H1 (cell line): ENCODE results near the gene ATP6V1F. TPM values are rescaled to one million over a fixed set of nuclear protein-coding genes. Genes with fewer than 3 reads are reported as not detected.

Source experiments
- CTCF ChIA-PET: fragments of 300-600 bp; sonication (Branson Sonifier 250); formaldehyde crosslinking; loops from one replicate; lab custom pipeline; 2021; ENCODE audit not compliant: partially characterized antibody; lab: Charles Lee
- POLR2A ChIA-PET: fragments of 300-600 bp; sonication (Branson Sonifier 250); formaldehyde crosslinking; loops from one replicate; lab custom pipeline; 2021; ENCODE audit warnings: inconsistent platforms; ENCODE audit not compliant: partially characterized antibody; lab: Charles Lee
- DNase-seq, 2 experiments: peaks; one replicate each; pipeline versions ENCODE4 v3.0.0 to v3.0.0-alpha.2; 2010 to 2022; ENCODE audit warnings: low spot score in 2 of 2, low read depth in 1 of 2, mixed read lengths in 1 of 2
- FAIRE-seq: peaks from 2 replicates; lab custom pipeline; 2011; peaks lifted over from hg19 to GRCh38; lab: Jason Lieb, UNC
- H2AFZ ChIP-seq: 2 replicates; pipeline ENCODE4 v1.8.1; 2012; ENCODE audit warnings: low read length, inconsistent platforms
- H2AK5ac ChIP-seq: 2 replicates; pipeline ENCODE4 v1.6.1; 2013; ENCODE audit warnings: low read depth, low read length
- H2BK120ac ChIP-seq: replicated peaks from 2 replicates; pipeline ENCODE3; 2013; ENCODE audit warnings: low read depth, low read length, inconsistent platforms
- H2BK12ac ChIP-seq: 2 replicates; pipeline ENCODE4 v1.6.1; 2013; ENCODE audit warnings: low read depth, low read length
- H2BK15ac ChIP-seq: 2 replicates; pipeline ENCODE4 v1.6.1; 2013; ENCODE audit warnings: low read length
- H2BK20ac ChIP-seq: 2 replicates; pipeline ENCODE4 v1.6.1; 2013; ENCODE audit warnings: low read length
- H2BK5ac ChIP-seq: 2 replicates; pipeline ENCODE4 v1.6.1; 2013; ENCODE audit warnings: low read depth, low read length
- H3K14ac ChIP-seq: 2 replicates; pipeline ENCODE4 v1.6.1; 2013; ENCODE audit warnings: inconsistent platforms; ENCODE audit not compliant: insufficient read length
- H3K18ac ChIP-seq: 2 replicates; pipeline ENCODE4 v1.6.1; 2013; ENCODE audit warnings: low read length; ENCODE audit errors: extremely low read depth
- H3K23ac ChIP-seq: 2 replicates; pipeline ENCODE4 v1.6.1; 2013; ENCODE audit warnings: inconsistent platforms; ENCODE audit not compliant: insufficient read length
- H3K23me2 ChIP-seq: 2 replicates; pipeline ENCODE4 v1.6.1; 2013; ENCODE audit warnings: low read depth, low read length
- H3K27ac ChIP-seq: 2 replicates; pipeline ENCODE4 v1.6.1; 2011; ENCODE audit warnings: low read depth, low read length, inconsistent platforms
- H3K27me3 ChIP-seq, 4 experiments: replicated peaks in 1 of 4; 1 replicate in 1 of 4; 2 replicates in 3 of 4; pipeline versions ENCODE4 v1.6.1 to v1.8.1; 2011 to 2013; ENCODE audit warnings: low read length in 3 of 4, mild to moderate bottlenecking in 3 of 4, inconsistent platforms in 2 of 4, mixed read lengths in 2 of 4, moderate library complexity in 1 of 4; ENCODE audit not compliant: control insufficient read depth in 3 of 4, insufficient read depth in 3 of 4; ENCODE audit errors: extremely low read depth in 1 of 4
- H3K36me3 ChIP-seq, 4 experiments: 2 replicates each; pipeline versions ENCODE4 v1.6.1 to v1.8.1; 2011 to 2013; ENCODE audit warnings: mild to moderate bottlenecking in 4 of 4, low read length in 3 of 4, moderate library complexity in 2 of 4, control low read depth in 1 of 4, inconsistent platforms in 1 of 4; ENCODE audit not compliant: insufficient read depth in 4 of 4, control insufficient read depth in 2 of 4
- H3K4ac ChIP-seq: replicated peaks from 2 replicates; pipeline ENCODE3; 2013; ENCODE audit warnings: low read length, low read depth, mixed read lengths, inconsistent platforms; ENCODE audit not compliant: insufficient read length
- H3K4me1 ChIP-seq, 4 experiments: replicated peaks in 1 of 4; 1 replicate in 1 of 4; 2 replicates in 3 of 4; pipeline versions ENCODE4 v1.6.1 to v1.8.1; 2011 to 2013; ENCODE audit warnings: low read length in 3 of 4, inconsistent platforms in 2 of 4, mixed read lengths in 1 of 4; ENCODE audit not compliant: insufficient read depth in 4 of 4, control insufficient read depth in 3 of 4
- H3K4me2 ChIP-seq, 2 experiments: 2 replicates each; pipeline versions ENCODE4 v1.6.1 to v1.8.1; 2011 to 2013; ENCODE audit warnings: low read depth in 2 of 2, low read length in 2 of 2, control low read depth in 1 of 2, inconsistent platforms in 1 of 2, mild to moderate bottlenecking in 1 of 2; ENCODE audit not compliant: insufficient read depth in 1 of 2
- H3K4me3 ChIP-seq, 4 experiments: fragments of 200-600, 300-600 bp in 1 of 4; sonication (generic), shearing (Covaris generic), sonication (Bioruptor Twin) in 1 of 4; 2 replicates each; pipeline versions ENCODE4 v1.5.1 to v1.8.1; 2011 to 2016; ENCODE audit warnings: low read length in 4 of 4, low read depth in 3 of 4, control low read depth in 2 of 4, inconsistent platforms in 2 of 4, mild to moderate bottlenecking in 2 of 4, mixed read lengths in 1 of 4, moderate library complexity in 1 of 4; ENCODE audit not compliant: insufficient read depth in 2 of 4; ENCODE audit errors: extremely low read depth in 1 of 4
- H3K56ac ChIP-seq: replicated peaks from 2 replicates; pipeline ENCODE3; 2013; ENCODE audit warnings: low read depth, mild to moderate bottlenecking, mixed read lengths, low read length, inconsistent platforms; ENCODE audit not compliant: insufficient read length
- H3K79me1 ChIP-seq: 2 replicates; pipeline ENCODE4 v1.6.1; 2013; ENCODE audit warnings: low read depth, low read length, control low read depth
- H3K79me2 ChIP-seq, 2 experiments: 2 replicates each; pipeline versions ENCODE4 v1.6.1 to v1.8.1; 2012 to 2013; ENCODE audit warnings: low read length in 2 of 2, mild to moderate bottlenecking in 2 of 2, inconsistent platforms in 1 of 2; ENCODE audit not compliant: insufficient read depth in 2 of 2, control insufficient read depth in 1 of 2
- H3K9ac ChIP-seq, 4 experiments: replicated peaks in 1 of 4; 1 replicate in 1 of 4; 2 replicates in 3 of 4; pipeline versions ENCODE4 v1.6.1 to v1.8.1; 2011 to 2013; ENCODE audit warnings: low read depth in 3 of 4, low read length in 3 of 4, control low read depth in 2 of 4, mild to moderate bottlenecking in 2 of 4, moderate library complexity in 2 of 4, inconsistent platforms in 1 of 4; ENCODE audit errors: extremely low read depth in 1 of 4
- H3K9me3 ChIP-seq, 2 experiments: 2 replicates each; pipeline versions ENCODE4 v1.6.1 to v1.8.1; 2012 to 2013; ENCODE audit warnings: mild to moderate bottlenecking in 2 of 2, moderate library complexity in 2 of 2, control low read depth in 1 of 2, inconsistent platforms in 1 of 2, low read depth in 1 of 2, low read length in 1 of 2, mixed read lengths in 1 of 2; ENCODE audit not compliant: insufficient read depth in 2 of 2
- H4K20me1 ChIP-seq, 2 experiments: replicated peaks in 1 of 2; 2 replicates each; pipeline versions ENCODE3 to v1.8.1; 2011 to 2013; ENCODE audit warnings: inconsistent platforms in 2 of 2, low read length in 2 of 2, mild to moderate bottlenecking in 1 of 2; ENCODE audit not compliant: insufficient read depth in 2 of 2, control insufficient read depth in 1 of 2
- H4K5ac ChIP-seq: 2 replicates; pipeline ENCODE4 v1.6.1; 2013; ENCODE audit warnings: low read length, low read depth, mixed read lengths, inconsistent platforms; ENCODE audit not compliant: insufficient read length
- H4K8ac ChIP-seq: 2 replicates; pipeline ENCODE4 v1.8.0; 2013; ENCODE audit warnings: mild to moderate bottlenecking, moderate library complexity, low read length, inconsistent platforms; ENCODE audit not compliant: insufficient read depth; ENCODE audit errors: extremely low read depth
- H4K91ac ChIP-seq: replicated peaks from 2 replicates; pipeline ENCODE3; 2013; ENCODE audit warnings: low read length, mixed read lengths, inconsistent platforms; ENCODE audit not compliant: insufficient read length
- BACH1 ChIP-seq: IDR thresholded peaks from 2 replicates; pipeline ENCODE4 v1.6.1; 2012; ENCODE audit warnings: low read length, improper control_type of control experiment
- HDAC6 ChIP-seq: IDR thresholded peaks from one replicate; pipeline ENCODE4 v1.7.1; 2012; ENCODE audit warnings: low read depth, mild to moderate bottlenecking, inconsistent platforms, low read length, moderate library complexity
- SUZ12 ChIP-seq: fragments of 200-600 bp; sonication (generic); IDR thresholded peaks from 2 replicates; pipeline ENCODE4 v1.6.1; 2012; ENCODE audit warnings: mild to moderate bottlenecking, inconsistent platforms, low read length, moderate library complexity, mixed read lengths
- TBP ChIP-seq: IDR thresholded peaks from 2 replicates; pipeline ENCODE4 v1.6.1; 2011; ENCODE audit warnings: low read depth, low read length, improper control_type of control experiment
- WGBS, 2 experiments: shearing (Covaris generic) in 1 of 2; methylation state at CpG; one replicate each; pipeline versions ENCODE4 v1.1.6 to v1.1.7; 2013 to 2015; ENCODE audit warnings: low lambda C conversion rate in 2 of 2, mixed read lengths in 2 of 2, inconsistent platforms in 1 of 2, low coverage in 1 of 2, missing lambda C conversion rate in 1 of 2; ENCODE audit not compliant: insufficient replicate concordance in 2 of 2, insufficient coverage in 1 of 2, insufficient read length in 1 of 2; ENCODE audit errors: extremely low coverage in 1 of 2, missing lambda C conversion rate in 1 of 2; 5-methylcytosine and 5-hydroxymethylcytosine counted together
- polyA plus RNA-seq, 7 experiments: library from polyadenylated mRNA; depleted of rRNA in 3 of 7; stranded (reverse) in 5 of 7; unstranded in 2 of 7; fragments of >200 nt in 5 of 7; fragments of 200-250 nt in 2 of 7; gene quantifications; 1 replicate in 5 of 7; 2 replicates in 1 of 7; 4 replicates in 1 of 7; pipeline versions ENCODE4 v1.2.1 to v1.2.3, GENCODE V29; 2011 to 2013; ENCODE audit warnings: missing spikeins in 2 of 7, mixed read lengths in 2 of 7
- total RNA-seq: library from RNA; stranded (reverse); fragmentation: NEBNext Ultra II Directional; extraction: Animal tissue kit (Norgen Biotek cat#: 25700); gene quantifications from 2 replicates; pipeline ENCODE4 v1.2.1, GENCODE V29; 2021

The ATP6V1F gene
- total and polyA plus RNA-seq, 2 of the 8 experiments (the other 6 are each of a cell fraction or from before 2014, with no cell fraction given), result 104 to 318 TPM

DNA sequence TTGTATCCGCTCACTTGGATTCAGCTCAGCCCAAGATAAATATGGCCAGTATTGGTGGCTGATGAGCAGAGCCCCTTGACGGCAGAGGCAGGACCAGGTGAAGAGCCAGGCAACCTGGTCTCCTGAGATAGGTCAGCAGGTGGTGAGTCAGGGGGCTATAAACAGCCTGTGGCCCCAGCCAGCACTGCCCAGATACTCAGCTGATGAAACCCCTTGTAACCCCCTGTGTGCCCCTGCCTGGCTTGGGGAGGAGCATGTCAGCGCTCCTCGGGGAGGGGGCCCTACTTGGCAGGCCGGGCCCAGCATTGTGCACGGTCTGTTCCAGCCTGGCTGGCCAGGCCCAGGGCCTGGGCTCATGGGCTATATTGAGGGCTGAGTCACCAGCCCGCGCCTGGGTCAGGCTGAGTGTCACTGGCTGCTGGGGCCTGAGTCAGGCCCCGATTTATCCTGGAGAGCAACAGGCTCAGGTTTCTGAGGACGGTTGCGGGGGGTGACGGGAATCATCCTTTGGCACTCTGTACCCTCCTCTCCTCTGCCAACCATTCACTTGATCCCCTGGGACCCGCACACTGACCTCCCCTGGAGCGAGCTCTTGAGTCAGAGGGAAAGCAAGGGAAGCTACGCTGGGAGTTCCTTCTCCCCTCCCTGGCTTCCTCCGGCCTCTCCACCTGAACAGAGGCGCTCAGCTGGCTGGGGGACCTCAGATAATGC, 35.3 kb upstream of the ATP6V1F start:
- DNase-seq, result no peak
- Histone ChIP-seq H3K56ac (no peak overlapping the region), H4K20me1 (no peaks in the 10 kb centered on the region), H3K9me3 (no peaks in the 10 kb centered on the region), H4K8ac (peak overlapping the region; percentile 39), H2AK5ac (peak overlapping the region; percentile 91; the same call in 1 of the 2 replicates), H3K23ac (no peak overlapping the region), H3K23me2 (peaks cover 17% of the 10 kb centered on the region), H3K79me2 (no peaks in the 10 kb centered on the region), H4K91ac (no peak overlapping the region), H3K4me3 (no peak overlapping the region), H3K27me3 (peaks cover 8 to 27% (median 27%) of the 10 kb centered on the region in 4 experiments; a peak in 6 of 7 replicates), H3K4me1 (peaks cover 3 to 38% (median 19%) of the 10 kb centered on the region in 4 experiments), H3K9ac (no peak overlapping the region), H2AFZ (no peak overlapping the region), H3K4me2 (no peak overlapping the region), H3K4ac (no peak overlapping the region), H4K5ac (no peak overlapping the region), H2BK20ac (no peak overlapping the region)
- 83% methylated on average over 16 of the region's 17 CpGs; no CpG with 5 or more reads in 1 of the 2 experiments for WGBS, 2 experiments
- CTCF ChIA-PET, result interaction anchor here (0.7 to 3.2 kb wide), 16 partner anchors 9 to 365 kb away, joined by 3 to 12 read pairs (median 4); no protein-coding TSS in a partner anchor
- 0 out of 2 replicates have a peak, but pooled peaks have one; percentile 27 for TF ChIP-seq TBP
- peak; percentile 8; the same call in 1 of the 2 replicates for TF ChIP-seq SUZ12
- TF ChIP-seq HDAC6, result no peak
- TF ChIP-seq BACH1, result 0 out of 2 replicates have a peak, but pooled peaks have one; percentile 17
- TF ChIP-seq, all 59 proteins: peak for 3
- H3K18ac ChIP-seq, result peak overlapping the region; percentile 36; the same call in 1 of the 2 replicates
- H3K27ac ChIP-seq, result no peak overlapping the region
- H2BK15ac ChIP-seq, result 0 out of 2 replicates have a peak overlapping the region, but pooled peaks have one; percentile 50
- peak overlapping the region; percentile 28; the same call in 1 of the 2 replicates for H2BK5ac ChIP-seq
- H2BK12ac ChIP-seq, result no peak overlapping the region; the same call in 1 of the 2 replicates
- no peak for FAIRE-seq
- no peaks in the 10 kb centered on the region for H3K79me1 ChIP-seq
- no peak overlapping the region for H2BK120ac ChIP-seq
- no peaks in the 10 kb centered on the region for H3K36me3 ChIP-seq
- POLR2A ChIA-PET, result interaction anchor here (0.7 to 2.2 kb wide), 8 partner anchors 8 to 71 kb away, joined by 3 to 6 read pairs (median 3); partner anchors contain the start of gene ATP6V1F
- H3K14ac ChIP-seq, result no peak overlapping the region
